K562 (cell line): Measurements from ENCODE around the gene PLEKHA7. TPM values are rescaled to one million over a fixed set of nuclear protein-coding genes. Genes with fewer than 3 reads are reported as not detected.

Source experiments
- ATAC-seq: fragments of 200-7000 bp; cut with Tn5 transposase; 3 replicates; pipeline ENCODE4 v1.9.1; 2020; ENCODE audit warnings: moderate library complexity
- BruUV-seq: library from RNA; stranded (reverse); fragments of 400-500 nt; replicated peaks from 2 replicates; lab custom pipeline; 2021; lab: Mats Ljungman, UMichigan
- CTCF ChIA-PET: fragments of 300-600 bp; formaldehyde crosslinking; extraction: SDS; loops from one replicate; lab custom pipeline; 2021; ENCODE audit warnings: low intra/inter-chr PET ratio; lab: Yijun Ruan, JAX
- POLR2A ChIA-PET: fragments of 300-600, 350-650 bp; sonication (Branson Sonifier 250); formaldehyde crosslinking; extraction: SDS; loops from one replicate; lab custom pipeline; 2021; ENCODE audit warnings: antibody characterized with exemption, inconsistent platforms; lab: Yijun Ruan, JAX
- DNase-seq, 4 experiments: peaks; one replicate each; pipeline versions ENCODE4 v3.0.0 to v3.0.0-alpha.2; 2011 to 2018; ENCODE audit warnings: low spot score in 3 of 4, mixed read lengths in 3 of 4; ENCODE audit errors: extremely low read depth in 1 of 4
- FAIRE-seq: peaks from 2 replicates; lab custom pipeline; 2011; peaks lifted over from hg19 to GRCh38; lab: Jason Lieb, UNC
- H2AFZ ChIP-seq: 2 replicates; pipeline ENCODE4 v1.6.0; 2011; ENCODE audit warnings: low read depth, low read length, control low read depth, inconsistent platforms
- H3K27ac ChIP-seq: fragments of 200-600 bp; 3 replicates; pipeline ENCODE4 v1.8.0; 2011; ENCODE audit warnings: low read depth, mild to moderate bottlenecking, control low read depth, inconsistent platforms, low read length, moderate library complexity, mixed read lengths; ENCODE audit errors: extremely low read depth
- H3K27me3 ChIP-seq, 2 experiments: fragments of 300-600 bp in 1 of 2; 2 replicates in 1 of 2; 3 replicates in 1 of 2; pipeline versions ENCODE4 v1.6.0 to v1.8.0; 2011; ENCODE audit warnings: inconsistent platforms in 2 of 2, low read length in 2 of 2, mild to moderate bottlenecking in 1 of 2, mixed read lengths in 1 of 2, moderate library complexity in 1 of 2; ENCODE audit not compliant: control insufficient read depth in 2 of 2, insufficient read depth in 2 of 2
- H3K36me3 ChIP-seq: fragments of 300-600 bp; 3 replicates; pipeline ENCODE4 v1.8.0; 2011; ENCODE audit warnings: mild to moderate bottlenecking, low read length, inconsistent platforms; ENCODE audit not compliant: control insufficient read depth, insufficient read depth
- H3K4me1 ChIP-seq, 2 experiments: fragments of 200-600 bp in 1 of 2; replicated peaks in 1 of 2; 2 replicates in 1 of 2; 3 replicates in 1 of 2; pipeline versions ENCODE4 v1.5.1 to v1.8.0; 2011; ENCODE audit warnings: inconsistent platforms in 2 of 2, low read length in 2 of 2, mild to moderate bottlenecking in 1 of 2, mixed read lengths in 1 of 2, moderate library complexity in 1 of 2; ENCODE audit not compliant: control insufficient read depth in 2 of 2, insufficient read depth in 2 of 2
- H3K4me2 ChIP-seq: 2 replicates; pipeline ENCODE4 v1.6.1; 2011; ENCODE audit warnings: low read length, control low read depth, inconsistent platforms, mixed read lengths; ENCODE audit not compliant: insufficient read depth
- H3K4me3 ChIP-seq: fragments of 200-600 bp; sonication (generic), shearing (Covaris generic); 2 replicates; pipeline ENCODE4 v1.5.1; 2016; ENCODE audit warnings: control low read depth, inconsistent platforms
- H3K79me2 ChIP-seq: fragments of 200-600 bp; 3 replicates; pipeline ENCODE4 v1.8.0; 2011; ENCODE audit warnings: low read length, inconsistent platforms; ENCODE audit not compliant: control insufficient read depth, insufficient read depth
- H3K9ac ChIP-seq, 2 experiments: 2 replicates each; pipeline versions ENCODE4 v1.6.0 to v1.6.1; 2011; ENCODE audit warnings: low read depth in 2 of 2, low read length in 2 of 2, control low read depth in 1 of 2, inconsistent platforms in 1 of 2, mild to moderate bottlenecking in 1 of 2, mixed read lengths in 1 of 2; ENCODE audit not compliant: insufficient read depth in 1 of 2
- H3K9me1 ChIP-seq: one replicate; pipeline ENCODE4 v1.6.0; 2011; ENCODE audit warnings: inconsistent platforms, mild to moderate bottlenecking, low read length, moderate library complexity; ENCODE audit not compliant: control insufficient read depth, insufficient read depth
- H3K9me3 ChIP-seq: replicated peaks from 2 replicates; pipeline ENCODE4 v1.5.1; 2011; ENCODE audit warnings: low read depth, low read length, inconsistent platforms; ENCODE audit not compliant: control insufficient read depth, insufficient read depth
- H4K20me1 ChIP-seq: replicated peaks from 2 replicates; pipeline ENCODE4 v1.6.1; 2011; ENCODE audit warnings: low read length, inconsistent platforms, mixed read lengths; ENCODE audit not compliant: control insufficient read depth, insufficient read depth
- HLTF ChIP-seq: fragments of 450-650 bp; IDR thresholded peaks from 2 replicates; pipeline ENCODE4 v1.6.1; 2016
- MBD2 ChIP-seq: sonication (generic); IDR thresholded peaks from 2 replicates; pipeline ENCODE4 v1.6.1; 2016; ENCODE audit warnings: low read depth, borderline replicate concordance
- PHF20 ChIP-seq: fragments of 450-650 bp; IDR thresholded peaks from 2 replicates; pipeline ENCODE4 v1.6.1; 2018; ENCODE audit not compliant: partially characterized antibody
- ZBTB7A ChIP-seq: IDR thresholded peaks from 2 replicates; pipeline ENCODE4 v1.6.1; 2011; ENCODE audit warnings: low read depth, mild to moderate bottlenecking, low read length, moderate library complexity, borderline replicate concordance; ENCODE audit not compliant: control insufficient read depth
- ZNF717 ChIP-seq: fragments of 250-450 bp; sonication (Bioruptor Pico); IDR thresholded peaks from 2 replicates; pipeline ENCODE4 v1.5.0; 2021
- WGBS: fragments of 100-300 bp; shearing (Covaris generic); methylation state at CpG from one replicate; pipeline ENCODE4 v1.1.6; 2016; ENCODE audit warnings: low coverage, mixed read lengths; ENCODE audit not compliant: insufficient coverage; ENCODE audit errors: missing lambda C conversion rate; 5-methylcytosine and 5-hydroxymethylcytosine counted together
- in situ Hi-C: fragments of 300-500 bp; cut with MboI; formaldehyde crosslinking; loops from 4 replicates; pipeline ENCODE4 v1.15.0; 2018; ENCODE audit warnings: inconsistent platforms, mixed read lengths
- intact Hi-C: fragments of 100-400 bp; cut with micrococcal nuclease; formaldehyde crosslinking; loops from 2 replicates; pipeline ENCODE4 v1.14.2; 2022
- polyA plus RNA-seq, 8 experiments: library from polyadenylated mRNA; depleted of rRNA in 4 of 8; stranded (reverse) in 5 of 8; unstranded in 3 of 8; fragments of >200 nt; fragmentation: Nextera tagmentation in 2 of 8; fragmentation: Illumina TruSeq in 1 of 8; extraction: Ambion mirVana in 2 of 8; extraction: Trizol in 1 of 8; gene quantifications; 2 replicates each; pipeline versions ENCODE4 v1.2.1 to v1.2.3, GENCODE V29; 2011 to 2014; ENCODE audit warnings: inconsistent platforms in 1 of 8, missing spikeins in 1 of 8
- total RNA-seq, 7 experiments: library from RNA; depleted of rRNA in 6 of 7; stranded (reverse); fragments of >200 nt in 6 of 7; fragmentation: Illumina TruSeq in 2 of 7; extraction: Trizol in 2 of 7; gene quantifications; 2 replicates each; pipeline versions ENCODE4 v1.2.1 to v1.2.3, GENCODE V29; 2011 to 2021; ENCODE audit warnings: low replicate concordance in 1 of 7
- TF ChIP-seq, protein P1 (sequence below), 2 experiments: fragments of 450-650 bp; IDR thresholded peaks; 2 replicates each; pipeline ENCODE4 v1.6.1; 2016
- TF ChIP-seq, protein P2 (sequence below): fragments of 250-450 bp; sonication (Bioruptor Pico); IDR thresholded peaks from 2 replicates; pipeline ENCODE4 v1.4.0; 2020; ENCODE audit warnings: mild to moderate bottlenecking
- TF ChIP-seq, protein P3 (sequence below): IDR thresholded peaks from 2 replicates; pipeline ENCODE4 v1.6.1; 2011; ENCODE audit not compliant: insufficient read length; ENCODE audit errors: extremely low read depth
- TF ChIP-seq, protein P4 (sequence below): fragments of 250-450 bp; sonication (Bioruptor Pico); IDR thresholded peaks from 2 replicates; pipeline ENCODE4 v1.9.0; 2021; ENCODE audit warnings: mild to moderate bottlenecking, inconsistent platforms
- TF ChIP-seq, protein P5 (sequence below), 2 experiments: fragments of 250-450 bp in 1 of 2; fragments of 450-650 bp in 1 of 2; sonication (Bioruptor Pico) in 1 of 2; IDR thresholded peaks; 2 replicates each; pipeline versions ENCODE4 v1.6.1 to v1.8.0; 2016 to 2021; ENCODE audit warnings: mild to moderate bottlenecking in 2 of 2, moderate library complexity in 2 of 2, missing compliant biosample characterization in 1 of 2, missing genetic modification characterization in 1 of 2

The PLEKHA7 gene
- total and polyA plus RNA-seq, 9 of the 15 experiments (the other 6 are each of a cell fraction or from before 2014, with no cell fraction given): 0.06 to 0.77 (median 0.20) TPM; not detected in 1

DNA sequence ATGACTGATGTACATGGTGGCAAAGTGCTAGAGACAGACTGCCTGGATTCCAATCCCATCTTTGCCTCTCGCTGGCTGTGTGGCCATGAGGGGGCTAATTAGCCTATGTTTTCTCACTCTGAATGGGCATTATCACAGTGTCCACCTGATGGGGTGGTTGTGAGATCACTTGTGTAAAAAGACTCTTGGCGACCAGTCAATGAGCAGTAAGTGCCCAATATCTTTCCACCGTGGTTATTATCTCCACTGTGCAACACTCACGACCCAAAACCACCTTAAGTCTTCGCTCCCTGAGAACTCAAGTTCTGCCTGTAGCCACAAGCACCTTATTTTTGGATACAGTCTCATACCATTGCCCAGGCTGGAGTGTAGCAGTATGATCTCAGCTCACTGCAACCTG, 52.1 kb downstream of the PLEKHA7 start:
- peaks cover 0 to 29% of the 10 kb centered on the region in 2 experiments; a peak in 2 of 5 replicates for H3K27me3 ChIP-seq
- no peak overlapping the region for H3K9ac ChIP-seq
- no peaks in the 10 kb centered on the region for H3K36me3 ChIP-seq
- no peak overlapping the region for H2AFZ ChIP-seq
- no TSS peak for BruUV-seq
- no peak overlapping the region for H3K27ac ChIP-seq
- CTCF ChIA-PET: no interaction called here
- no peak overlapping the region for H3K4me2 ChIP-seq
- DNase-seq: no peak
- POLR2A ChIA-PET: no interaction called here
- FAIRE-seq: no peak
- H3K4me3 ChIP-seq: no peak overlapping the region
- H4K20me1 ChIP-seq: no peaks in the 10 kb centered on the region
- ATAC-seq: no peak
- H3K9me3 ChIP-seq: no peaks in the 10 kb centered on the region
- no peak for TF ChIP-seq HLTF
- TF ChIP-seq, protein P1, sequence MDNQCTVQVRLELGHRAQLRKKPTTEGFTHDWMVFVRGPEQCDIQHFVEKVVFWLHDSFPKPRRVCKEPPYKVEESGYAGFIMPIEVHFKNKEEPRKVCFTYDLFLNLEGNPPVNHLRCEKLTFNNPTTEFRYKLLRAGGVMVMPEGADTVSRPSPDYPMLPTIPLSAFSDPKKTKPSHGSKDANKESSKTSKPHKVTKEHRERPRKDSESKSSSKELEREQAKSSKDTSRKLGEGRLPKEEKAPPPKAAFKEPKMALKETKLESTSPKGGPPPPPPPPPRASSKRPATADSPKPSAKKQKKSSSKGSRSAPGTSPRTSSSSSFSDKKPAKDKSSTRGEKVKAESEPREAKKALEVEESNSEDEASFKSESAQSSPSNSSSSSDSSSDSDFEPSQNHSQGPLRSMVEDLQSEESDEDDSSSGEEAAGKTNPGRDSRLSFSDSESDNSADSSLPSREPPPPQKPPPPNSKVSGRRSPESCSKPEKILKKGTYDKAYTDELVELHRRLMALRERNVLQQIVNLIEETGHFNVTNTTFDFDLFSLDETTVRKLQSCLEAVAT (IDR thresholded peaks at IDR 0.05): no peak
- TF ChIP-seq, protein P2, sequence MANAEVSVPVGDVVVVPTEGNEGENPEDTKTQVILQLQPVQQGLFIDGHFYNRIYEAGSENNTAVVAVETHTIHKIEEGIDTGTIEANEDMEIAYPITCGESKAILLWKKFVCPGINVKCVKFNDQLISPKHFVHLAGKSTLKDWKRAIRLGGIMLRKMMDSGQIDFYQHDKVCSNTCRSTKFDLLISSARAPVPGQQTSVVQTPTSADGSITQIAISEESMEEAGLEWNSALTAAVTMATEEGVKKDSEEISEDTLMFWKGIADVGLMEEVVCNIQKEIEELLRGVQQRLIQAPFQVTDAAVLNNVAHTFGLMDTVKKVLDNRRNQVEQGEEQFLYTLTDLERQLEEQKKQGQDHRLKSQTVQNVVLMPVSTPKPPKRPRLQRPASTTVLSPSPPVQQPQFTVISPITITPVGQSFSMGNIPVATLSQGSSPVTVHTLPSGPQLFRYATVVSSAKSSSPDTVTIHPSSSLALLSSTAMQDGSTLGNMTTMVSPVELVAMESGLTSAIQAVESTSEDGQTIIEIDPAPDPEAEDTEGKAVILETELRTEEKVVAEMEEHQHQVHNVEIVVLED (CRISPR knock-in tag): no peak
- TF ChIP-seq, protein P3, sequence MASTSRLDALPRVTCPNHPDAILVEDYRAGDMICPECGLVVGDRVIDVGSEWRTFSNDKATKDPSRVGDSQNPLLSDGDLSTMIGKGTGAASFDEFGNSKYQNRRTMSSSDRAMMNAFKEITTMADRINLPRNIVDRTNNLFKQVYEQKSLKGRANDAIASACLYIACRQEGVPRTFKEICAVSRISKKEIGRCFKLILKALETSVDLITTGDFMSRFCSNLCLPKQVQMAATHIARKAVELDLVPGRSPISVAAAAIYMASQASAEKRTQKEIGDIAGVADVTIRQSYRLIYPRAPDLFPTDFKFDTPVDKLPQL: no peak
- TF ChIP-seq, protein P4, sequence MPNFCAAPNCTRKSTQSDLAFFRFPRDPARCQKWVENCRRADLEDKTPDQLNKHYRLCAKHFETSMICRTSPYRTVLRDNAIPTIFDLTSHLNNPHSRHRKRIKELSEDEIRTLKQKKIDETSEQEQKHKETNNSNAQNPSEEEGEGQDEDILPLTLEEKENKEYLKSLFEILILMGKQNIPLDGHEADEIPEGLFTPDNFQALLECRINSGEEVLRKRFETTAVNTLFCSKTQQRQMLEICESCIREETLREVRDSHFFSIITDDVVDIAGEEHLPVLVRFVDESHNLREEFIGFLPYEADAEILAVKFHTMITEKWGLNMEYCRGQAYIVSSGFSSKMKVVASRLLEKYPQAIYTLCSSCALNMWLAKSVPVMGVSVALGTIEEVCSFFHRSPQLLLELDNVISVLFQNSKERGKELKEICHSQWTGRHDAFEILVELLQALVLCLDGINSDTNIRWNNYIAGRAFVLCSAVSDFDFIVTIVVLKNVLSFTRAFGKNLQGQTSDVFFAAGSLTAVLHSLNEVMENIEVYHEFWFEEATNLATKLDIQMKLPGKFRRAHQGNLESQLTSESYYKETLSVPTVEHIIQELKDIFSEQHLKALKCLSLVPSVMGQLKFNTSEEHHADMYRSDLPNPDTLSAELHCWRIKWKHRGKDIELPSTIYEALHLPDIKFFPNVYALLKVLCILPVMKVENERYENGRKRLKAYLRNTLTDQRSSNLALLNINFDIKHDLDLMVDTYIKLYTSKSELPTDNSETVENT (CRISPR knock-in tag): no peak
- no peak for TF ChIP-seq MBD2
- TF ChIP-seq, protein P5, sequence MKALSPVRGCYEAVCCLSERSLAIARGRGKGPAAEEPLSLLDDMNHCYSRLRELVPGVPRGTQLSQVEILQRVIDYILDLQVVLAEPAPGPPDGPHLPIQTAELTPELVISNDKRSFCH (CRISPR knock-in tag; IDR thresholded peaks at IDR 0.05): no peak
- TF ChIP-seq, protein P5 (tag; IDR thresholded peaks at IDR 0.05): no peak
- no peak for TF ChIP-seq PHF20
- TF ChIP-seq ZBTB7A: no peak
- TF ChIP-seq ZNF717 (CRISPR knock-in tag): no peak
- no peaks in the 10 kb centered on the region; a peak in 1 of 5 replicates for H3K4me1 ChIP-seq
- no peaks in the 10 kb centered on the region for H3K79me2 ChIP-seq
- no peaks in the 10 kb centered on the region for H3K9me1 ChIP-seq
- in situ Hi-C loops: no loop called here
- intact Hi-C loops: no loop called here
- 1% methylated on average over 5 of the region's 5 CpGs for WGBS
